ENCODE results near the gene ITGB6.

The ITGB6 gene

GRCh38 chr2:160209516-160209856 lies 9.4 kb upstream of the ITGB6 start:
- H3K9me3 ChIP-seq (ENCODE audit: low read length), result no peaks in the 10 kb centered on the region
- no peaks in the 10 kb centered on the region for H3K79me2 ChIP-seq (ENCODE audit: insufficient read depth, low read length)
- H3F3A ChIP-seq (ENCODE audit: insufficient read depth, low read length), result no peaks in the 10 kb centered on the region
- H3K36me3 ChIP-seq (ENCODE audit: insufficient read depth, low read length), result no peaks in the 10 kb centered on the region
- H3K27ac ChIP-seq (ENCODE audit: low read depth, low read length, poor library complexity, severe bottlenecking), result no peak overlapping the region
- no peaks in the 10 kb centered on the region; the same call in 1 of the 2 replicates for H3K27me3 ChIP-seq (ENCODE audit: insufficient read depth, low read length)
- no peak for TF ChIP-seq CTCF (IDR thresholded peaks at IDR 0.05; ENCODE audit: low read length)
- TF ChIP-seq EZH2 (IDR thresholded peaks at IDR 0.05; ENCODE audit: borderline replicate concordance, low read length), result no peak
- no peak overlapping the region for H3K4me2 ChIP-seq (ENCODE audit: low read length)
- H3K9ac ChIP-seq (ENCODE audit: low read length), result no peak overlapping the region
- no peaks in the 10 kb centered on the region for H3K9me2 ChIP-seq (ENCODE audit: low read depth, low read length)
- no peak overlapping the region for H3K4me3 ChIP-seq (ENCODE audit: low read depth, low read length, poor library complexity, severe bottlenecking)
- H4K20me1 ChIP-seq (ENCODE audit: insufficient read depth, low read length), result no peaks in the 10 kb centered on the region
- no peaks in the 10 kb centered on the region for H3K4me1 ChIP-seq (ENCODE audit: insufficient read depth, low read length, severe bottlenecking)
- H2AFZ ChIP-seq (ENCODE audit: low read length), result no peak overlapping the region

- Histone ChIP-seq H3K4me1 (ENCODE audit: insufficient read depth, low read length, severe bottlenecking) (no peaks in the 10 kb centered on the region), H2AFZ (ENCODE audit: low read length) (no peak overlapping the region)
Measured at GRCh38 chr2:160208655-160209515, 8.8 kb upstream of the ITGB6 start.

GRCh38 chr2:160207804-160208654 lies 8.0 kb upstream of the ITGB6 start:
- Histone ChIP-seq H3K4me2 (ENCODE audit: low read length) (no peak overlapping the region), H3K27ac (ENCODE audit: low read depth, low read length, poor library complexity, severe bottlenecking) (no peak overlapping the region)

More at GRCh38 chr2:160208655-160209515, 8.8 kb upstream of the ITGB6 start:
- no peaks in the 10 kb centered on the region for H3K9me3 ChIP-seq (ENCODE audit: low read length)
- no peak overlapping the region for H3K4me2 ChIP-seq (ENCODE audit: low read length)
- H3K4me3 ChIP-seq (ENCODE audit: low read depth, low read length, poor library complexity, severe bottlenecking), result no peak overlapping the region
- no peak overlapping the region for H3K9ac ChIP-seq (ENCODE audit: low read length)
- no peaks in the 10 kb centered on the region for H3K9me2 ChIP-seq (ENCODE audit: low read depth, low read length)
- H3K36me3 ChIP-seq (ENCODE audit: insufficient read depth, low read length), result no peaks in the 10 kb centered on the region
- no peaks in the 10 kb centered on the region for H4K20me1 ChIP-seq (ENCODE audit: insufficient read depth, low read length)
- no peak overlapping the region for H3K27ac ChIP-seq (ENCODE audit: low read depth, low read length, poor library complexity, severe bottlenecking)
- TF ChIP-seq EZH2 (IDR thresholded peaks at IDR 0.05; ENCODE audit: borderline replicate concordance, low read length) (no peak), CTCF (IDR thresholded peaks at IDR 0.05; ENCODE audit: low read length) (no peak)
- H3F3A ChIP-seq (ENCODE audit: insufficient read depth, low read length), result no peaks in the 10 kb centered on the region
- no peaks in the 10 kb centered on the region for H3K79me2 ChIP-seq (ENCODE audit: insufficient read depth, low read length)
- H3K27me3 ChIP-seq (ENCODE audit: insufficient read depth, low read length), result no peaks in the 10 kb centered on the region; the same call in 1 of the 2 replicates

More at GRCh38 chr2:160207804-160208654, 8.0 kb upstream of the ITGB6 start:
- Histone ChIP-seq H2AFZ (ENCODE audit: low read length) (no peak overlapping the region), H3K4me3 (ENCODE audit: low read depth, low read length, poor library complexity, severe bottlenecking) (no peak overlapping the region), H4K20me1 (ENCODE audit: insufficient read depth, low read length) (no peaks in the 10 kb centered on the region), H3K4me1 (ENCODE audit: insufficient read depth, low read length, severe bottlenecking) (no peaks in the 10 kb centered on the region), H3K9me3 (ENCODE audit: low read length) (no peaks in the 10 kb centered on the region), H3F3A (ENCODE audit: insufficient read depth, low read length) (no peaks in the 10 kb centered on the region), H3K79me2 (ENCODE audit: insufficient read depth, low read length) (no peaks in the 10 kb centered on the region), H3K36me3 (ENCODE audit: insufficient read depth, low read length) (no peaks in the 10 kb centered on the region), H3K27me3 (ENCODE audit: insufficient read depth, low read length) (no peaks in the 10 kb centered on the region; the same call in 1 of the 2 replicates), H3K9ac (ENCODE audit: low read length) (no peak overlapping the region), H3K9me2 (ENCODE audit: low read depth, low read length) (no peaks in the 10 kb centered on the region)
- TF ChIP-seq EZH2 (IDR thresholded peaks at IDR 0.05; ENCODE audit: borderline replicate concordance, low read length) (no peak), CTCF (IDR thresholded peaks at IDR 0.05; ENCODE audit: low read length) (no peak)

All from OCI-LY1 (cell line).